Germinal center (tissue), 1 donor: ENCODE data around the gene MAP3K7CL.

Experiments used
- DNase-seq: peaks from one replicate; pipeline ENCODE4 v3.0.0; 2012; ENCODE audit warnings: mixed read lengths, low spot score

Gene MAP3K7CL

GRCh38 chr21:29130270-29130969 is at the start of gene MAP3K7CL:
MAP3K7CL (plus strand) TSS chr21:29130644; CDS start chr21:29133345, 2,701 bp downstream.
- DNase-seq: no peak

DNA sequence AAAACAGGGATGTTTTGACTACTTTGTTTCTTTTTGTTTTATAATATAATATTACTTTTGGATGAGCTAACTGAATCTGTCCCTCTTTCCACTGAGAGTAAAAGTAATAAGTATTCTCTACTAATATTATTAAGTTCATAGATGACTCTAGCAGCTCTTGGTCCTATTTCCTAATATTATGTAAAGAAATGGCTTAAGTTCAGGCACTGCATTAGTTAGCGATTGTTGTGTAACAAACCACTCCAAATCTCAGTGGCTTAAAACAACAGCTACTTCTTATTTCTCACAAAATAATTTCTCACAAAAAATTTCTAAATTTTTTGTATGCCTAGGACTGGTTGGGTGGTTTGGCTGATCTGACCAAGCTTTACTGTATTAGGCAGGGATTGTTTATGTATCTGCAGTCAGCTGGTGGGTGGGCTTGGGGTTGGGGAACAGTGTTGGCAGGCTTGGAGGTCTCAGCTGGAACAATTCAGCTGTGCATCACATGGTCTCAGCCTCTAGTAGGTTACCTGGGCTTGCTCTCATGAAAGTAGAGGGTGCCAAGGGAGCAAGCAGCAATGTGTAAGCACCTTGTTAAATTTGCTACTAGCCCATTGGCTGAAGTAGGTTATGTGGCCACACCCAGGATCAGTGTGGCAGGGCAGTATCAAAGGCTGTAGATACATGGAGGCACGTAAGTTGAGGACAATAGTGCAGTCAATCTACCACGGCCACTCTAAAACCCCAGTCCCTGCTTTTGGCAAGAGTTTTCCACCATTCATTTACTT is 48.2 kb upstream of the MAP3K7CL start:
- no peak for DNase-seq

DNA sequence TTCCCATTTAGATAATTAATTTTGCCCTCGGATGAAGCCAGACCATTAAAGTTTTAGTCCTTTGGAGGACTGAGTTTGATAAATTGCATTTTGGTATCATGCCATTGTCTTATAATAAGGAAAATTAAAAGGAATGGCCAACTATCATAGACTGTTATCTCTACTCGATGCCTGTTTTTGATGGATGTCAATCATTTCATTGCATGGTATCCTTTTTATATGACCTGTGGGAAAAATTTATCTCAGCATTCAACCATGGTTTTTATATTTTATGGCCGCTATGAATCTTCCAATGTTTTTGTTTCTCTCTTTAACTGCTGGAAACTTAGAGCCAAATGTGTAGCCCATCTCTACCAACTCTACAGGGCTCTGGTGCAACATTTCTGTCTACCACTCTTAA is 47.1 kb upstream of the MAP3K7CL start:
- no peak for DNase-seq

- DNase-seq: no peak
These were observed 46.1 kb upstream of the MAP3K7CL start for GRCh38 chr21:29084372-29084771.

GRCh38 chr21:29085106-29085752 is 45.2 kb upstream of the MAP3K7CL start:
- no peak for DNase-seq

GRCh38 chr21:29091033-29091432 is 39.4 kb upstream of the MAP3K7CL start:
- DNase-seq: no peak

DNA sequence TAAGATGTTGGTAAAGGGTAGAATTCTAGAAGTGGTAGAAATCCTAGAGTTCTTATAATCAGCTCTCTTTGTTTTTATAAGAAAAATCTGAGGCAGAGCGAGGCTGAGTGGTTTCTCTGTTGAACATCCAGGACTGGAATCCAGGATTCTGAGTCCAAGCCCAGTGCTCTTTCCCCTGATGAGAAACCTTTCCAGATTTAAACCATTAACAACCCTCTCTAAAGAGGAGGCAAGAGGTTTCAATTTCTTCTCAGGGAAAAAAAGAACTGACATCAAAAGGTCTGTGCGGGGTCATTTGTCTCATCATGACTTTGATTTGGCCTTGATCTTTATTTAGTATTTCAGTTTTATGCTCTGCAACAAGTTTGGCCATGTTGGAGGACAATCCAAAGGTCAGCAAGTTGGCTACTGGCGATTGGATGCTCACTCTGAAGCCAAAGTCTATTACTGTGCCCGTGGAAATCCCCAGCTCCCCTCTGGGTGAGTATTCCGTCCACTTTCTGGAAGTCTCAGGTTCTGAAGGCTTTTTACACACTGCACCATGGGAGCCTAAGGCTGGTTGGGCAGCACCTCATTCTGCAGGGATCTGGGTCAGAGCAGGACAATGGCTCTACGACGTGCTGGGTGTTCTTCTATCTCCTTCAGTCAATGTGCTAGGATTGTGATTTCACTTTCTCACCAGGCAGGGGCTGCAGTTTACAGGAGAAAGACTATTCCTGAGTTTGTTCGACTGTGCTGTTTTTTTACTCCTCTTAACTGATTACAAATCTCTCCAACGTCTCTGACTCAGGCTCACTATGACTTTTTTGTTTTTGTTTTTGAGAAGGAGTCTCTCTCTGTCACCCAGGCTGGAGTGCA is 38.1 kb upstream of the MAP3K7CL start:
- no peak for DNase-seq

DNA sequence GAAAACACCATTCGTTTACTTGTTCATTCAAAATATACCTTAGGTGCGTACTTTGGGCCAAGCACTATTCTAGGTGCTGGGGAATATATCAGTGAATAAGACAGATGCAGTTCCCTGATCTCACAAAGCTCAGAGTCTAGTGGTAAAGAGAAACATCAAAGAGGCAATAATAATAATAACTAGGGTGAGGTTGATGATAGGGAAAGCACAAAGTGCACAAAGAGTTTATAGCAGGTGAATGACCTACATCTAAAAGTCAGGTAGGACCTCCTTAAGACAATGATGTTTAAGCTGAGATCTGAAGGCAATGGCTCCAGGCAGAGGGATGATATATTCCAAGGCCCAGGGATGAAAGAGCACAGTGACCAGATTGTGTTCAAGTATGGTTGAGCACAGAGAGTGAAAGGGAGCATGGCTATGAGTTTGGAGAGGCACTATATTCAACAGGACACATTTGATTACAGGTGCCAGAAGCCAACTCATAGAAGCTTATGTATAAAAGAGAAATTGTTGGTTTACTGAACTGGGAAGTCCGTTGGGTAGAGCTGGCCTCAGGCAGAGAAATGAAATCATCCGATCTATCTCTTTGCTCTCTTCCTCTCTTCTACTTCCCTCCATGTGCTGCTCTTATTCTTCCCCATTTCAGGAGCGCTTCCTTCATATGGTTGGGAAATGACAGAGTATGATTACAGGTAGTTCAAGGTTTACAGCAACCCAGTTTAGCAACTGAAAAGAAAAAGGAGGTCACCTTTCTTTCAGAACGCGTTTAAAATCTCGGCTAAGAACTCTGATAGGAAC is 34.0 kb upstream of the MAP3K7CL start:
- DNase-seq: no peak

DNA sequence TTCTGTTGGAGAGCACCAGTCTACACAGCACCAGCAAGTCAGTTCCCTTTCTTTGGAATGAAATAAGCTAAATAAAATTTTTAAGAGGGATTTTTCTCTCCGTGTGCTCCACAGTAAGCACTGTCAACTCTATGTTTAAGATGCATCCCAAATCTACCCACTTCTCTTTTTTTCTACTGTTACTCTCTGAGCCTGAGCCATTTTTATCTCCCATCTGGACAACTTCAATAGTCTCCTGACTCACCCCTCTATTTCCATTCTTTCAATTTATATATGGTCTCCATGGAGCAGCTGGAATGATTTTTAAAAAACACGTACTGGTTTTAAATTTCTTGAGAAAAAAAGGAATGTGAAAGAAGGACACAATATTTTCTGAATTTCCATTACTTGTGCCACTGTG is 32.3 kb upstream of the MAP3K7CL start:
- DNase-seq: no peak

DNA sequence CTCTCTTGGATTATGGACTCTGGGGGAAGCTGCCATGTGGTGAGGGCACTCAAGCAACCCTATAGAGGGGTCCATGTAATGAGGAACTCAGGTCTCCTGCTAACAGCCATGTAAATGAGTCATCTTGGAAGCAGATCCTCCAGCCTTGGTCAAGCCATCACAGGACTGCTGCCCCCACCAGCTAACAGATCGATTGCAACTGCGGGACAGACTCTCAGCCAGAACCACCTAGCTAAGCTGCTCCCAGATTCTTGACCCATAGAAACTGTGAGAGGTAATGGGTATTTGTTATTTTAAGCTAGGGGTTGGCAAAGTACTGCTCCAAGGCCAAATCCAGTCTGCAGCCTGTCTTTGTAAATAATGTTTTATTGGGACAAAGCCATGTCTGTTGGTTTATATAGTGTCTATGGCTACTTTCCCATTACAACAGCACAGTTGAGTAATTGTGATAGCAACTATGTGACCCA is 27.6 kb upstream of the MAP3K7CL start:
- DNase-seq: no peak

GRCh38 chr21:29104239-29104708 is 26.2 kb upstream of the MAP3K7CL start:
- no peak for DNase-seq

DNA sequence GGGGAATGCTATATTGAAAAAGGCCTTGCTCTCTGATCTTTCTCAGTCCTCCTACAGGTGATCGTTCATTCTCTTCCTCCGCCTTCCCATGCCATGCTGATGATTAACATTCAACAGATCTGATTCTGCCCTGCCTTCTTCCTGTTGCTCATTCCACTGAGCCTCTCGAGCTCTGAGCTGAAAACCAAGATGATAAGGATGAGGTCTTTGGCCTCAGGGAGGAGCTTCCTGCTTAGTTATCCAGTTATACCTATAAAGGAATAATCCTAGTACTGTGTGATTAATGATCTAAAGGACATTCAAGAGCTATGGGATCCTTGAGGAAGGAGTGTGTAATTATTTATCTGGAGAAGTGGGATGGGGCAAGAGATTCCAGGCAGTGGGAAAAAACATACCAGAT is 25.2 kb upstream of the MAP3K7CL start:
- no peak for DNase-seq

DNA sequence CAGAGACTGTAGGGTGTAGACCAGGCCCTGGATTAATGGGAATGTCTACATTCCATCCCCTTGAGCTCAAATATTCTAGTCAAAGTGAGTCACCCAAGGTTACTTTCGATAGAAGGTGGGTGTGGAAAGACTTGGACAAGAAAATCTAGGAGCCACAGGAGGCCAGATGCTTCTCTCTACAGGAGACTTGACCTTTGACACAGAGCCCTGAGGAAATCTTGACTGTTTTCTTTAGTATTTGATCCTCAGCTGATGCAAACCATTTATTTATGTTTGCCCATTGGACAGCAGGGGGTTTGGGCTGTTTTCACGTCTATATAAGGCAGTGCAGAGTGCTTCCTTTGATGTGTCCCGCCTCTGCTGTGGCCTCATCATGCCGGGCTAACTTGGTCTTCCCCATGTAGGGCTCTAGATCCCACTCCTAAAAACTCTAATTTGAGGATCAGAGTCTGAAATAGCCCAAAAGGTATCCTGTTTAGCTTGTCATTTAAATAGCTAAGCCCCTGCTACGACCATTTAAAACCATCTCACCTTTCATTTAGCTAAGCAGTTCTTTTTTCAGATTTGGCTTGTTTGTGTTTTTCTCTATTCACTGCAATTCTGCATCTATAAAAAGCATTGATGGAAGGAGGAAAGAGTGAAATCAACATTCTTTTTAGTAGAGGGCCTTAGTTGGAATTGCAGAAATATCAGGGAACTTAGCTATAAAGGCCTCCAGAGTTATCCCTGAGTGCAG is 15.5 kb upstream of the MAP3K7CL start:
- DNase-seq: no peak

- DNase-seq: no peak
These were observed 14.5 kb upstream of the MAP3K7CL start for GRCh38 chr21:29115899-29116298.

DNA sequence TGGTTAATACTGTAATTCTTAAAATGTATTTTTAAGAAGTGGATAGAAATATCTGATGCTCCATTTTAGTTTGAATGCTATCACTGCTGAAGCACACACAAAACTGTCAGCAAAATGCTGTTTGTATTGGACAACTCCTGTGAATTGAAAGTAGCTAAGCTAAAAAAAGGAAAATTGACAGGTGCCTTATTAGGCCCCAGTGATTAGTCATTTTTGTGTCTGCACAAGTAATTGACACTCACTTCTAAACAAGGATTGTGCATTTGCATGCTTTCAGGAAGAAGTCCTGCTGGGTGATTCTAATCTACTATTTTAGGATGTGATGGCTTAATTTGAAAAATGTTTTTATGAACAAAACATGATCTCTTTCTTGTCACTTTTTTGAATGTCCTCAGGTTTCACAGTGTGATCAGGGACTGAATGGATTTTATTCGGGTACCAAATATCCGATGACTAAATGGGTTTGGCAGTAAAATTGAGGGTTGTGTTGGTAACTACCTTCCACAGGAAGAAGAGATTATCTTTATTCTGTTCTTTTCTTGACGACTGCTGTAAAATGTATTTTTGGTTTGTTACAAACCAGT is 13.0 kb upstream of the MAP3K7CL start:
- peak; percentile 18 for DNase-seq

DNA sequence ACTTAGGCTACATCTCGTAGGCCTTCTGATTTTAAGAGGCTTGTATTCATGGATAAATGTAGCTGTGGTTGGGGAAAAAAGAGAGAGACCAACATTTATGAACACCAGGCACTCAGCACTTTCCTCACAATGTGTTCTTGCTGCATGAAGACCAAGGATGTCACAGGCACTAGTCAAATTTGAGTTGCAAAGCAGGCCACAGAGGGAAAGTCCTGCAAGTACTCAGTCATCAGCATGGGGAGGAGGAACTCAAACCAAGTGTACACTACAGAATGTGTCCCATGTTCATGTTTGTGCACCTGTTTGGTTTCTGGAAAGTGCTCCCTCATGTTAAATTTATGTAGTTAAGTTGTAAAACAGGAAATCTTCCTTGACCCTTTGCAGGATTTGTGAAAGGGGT is 8.7 kb upstream of the MAP3K7CL start:
- peak; percentile 60 for DNase-seq

DNA sequence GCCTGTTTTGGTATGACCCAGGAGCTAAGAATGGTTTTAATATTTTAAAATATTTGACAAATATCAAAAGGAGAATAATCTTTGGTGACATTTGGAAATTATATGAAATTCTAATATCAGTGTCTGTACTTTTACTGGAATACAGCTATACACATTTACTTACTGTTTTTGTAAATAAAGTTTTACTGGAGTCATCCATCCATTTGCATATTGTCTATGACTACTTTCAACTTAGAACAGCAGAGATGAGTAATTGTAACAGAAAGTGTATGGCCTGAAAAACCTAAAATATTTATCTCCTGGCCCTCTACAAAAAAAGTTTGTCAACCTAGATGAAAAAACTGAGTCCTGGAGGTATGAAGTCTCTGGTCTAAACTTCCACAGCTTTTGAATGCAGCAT is 5.8 kb upstream of the MAP3K7CL start:
- no peak for DNase-seq

DNA sequence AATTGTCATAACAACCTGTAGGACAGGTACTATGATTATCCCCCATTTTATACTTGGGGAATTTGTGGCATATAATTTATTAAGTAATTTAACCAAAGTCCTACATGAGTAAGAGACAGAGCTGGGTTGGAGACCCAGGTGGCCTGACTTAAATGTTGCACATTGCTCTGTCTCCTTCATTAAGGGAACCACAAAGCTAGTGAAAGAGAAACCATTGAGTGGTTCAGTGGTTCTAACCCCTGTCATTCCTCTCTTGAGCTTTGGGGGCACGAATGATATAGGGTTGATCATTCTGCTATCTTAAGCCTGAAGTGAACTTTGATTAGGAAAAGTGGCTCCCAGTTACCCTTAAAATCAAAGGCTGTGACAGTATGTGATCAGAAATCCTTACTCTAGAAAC is 5.3 kb upstream of the MAP3K7CL start:
- peak; percentile 64 for DNase-seq

DNA sequence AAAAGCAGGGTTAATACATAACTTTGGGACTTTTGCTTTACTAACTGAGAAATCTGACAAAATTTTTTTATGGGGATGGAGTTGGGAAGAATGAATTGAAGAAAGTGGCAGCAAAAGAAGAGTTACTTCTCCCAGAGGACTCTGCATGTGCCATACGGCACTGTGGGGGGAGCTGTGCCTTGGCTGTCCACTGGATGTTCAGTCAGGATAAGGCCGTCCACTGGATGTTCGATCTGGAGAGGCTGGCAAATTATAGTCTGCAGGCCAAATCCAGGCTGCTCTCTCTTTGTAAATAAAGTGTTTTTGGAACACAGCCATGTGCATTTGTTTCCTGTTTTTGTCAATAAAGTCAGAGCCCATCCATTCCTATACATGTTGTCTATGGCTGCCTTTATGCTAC is 4.5 kb upstream of the MAP3K7CL start:
- no peak for DNase-seq

DNA sequence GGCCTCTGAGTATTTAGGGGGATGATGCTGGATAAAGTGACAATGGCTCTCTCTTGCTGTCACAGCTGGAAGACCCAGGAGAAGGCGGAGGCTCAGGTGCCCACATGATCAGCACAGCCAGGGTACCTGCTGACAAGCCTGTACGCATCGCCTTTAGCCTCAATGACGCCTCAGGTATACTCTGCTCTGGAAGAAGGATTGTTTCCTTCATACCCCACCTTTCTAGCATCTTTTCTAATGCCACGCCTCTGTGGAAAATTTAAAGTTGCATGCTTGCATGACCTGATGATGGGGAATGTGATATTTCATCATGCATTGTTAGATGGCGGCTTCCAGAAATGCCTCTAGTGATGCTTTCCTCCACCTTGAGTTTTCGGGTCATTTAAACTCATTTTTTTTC is 2.8 kb downstream of the MAP3K7CL start:
- DNase-seq: no peak
